Measurements from ENCODE around the gene DDX1.

The DDX1 gene

GRCh38 chr2:15652252-15652651 lies 60.6 kb downstream of the DDX1 start:
- TF ChIP-seq, protein P1, sequence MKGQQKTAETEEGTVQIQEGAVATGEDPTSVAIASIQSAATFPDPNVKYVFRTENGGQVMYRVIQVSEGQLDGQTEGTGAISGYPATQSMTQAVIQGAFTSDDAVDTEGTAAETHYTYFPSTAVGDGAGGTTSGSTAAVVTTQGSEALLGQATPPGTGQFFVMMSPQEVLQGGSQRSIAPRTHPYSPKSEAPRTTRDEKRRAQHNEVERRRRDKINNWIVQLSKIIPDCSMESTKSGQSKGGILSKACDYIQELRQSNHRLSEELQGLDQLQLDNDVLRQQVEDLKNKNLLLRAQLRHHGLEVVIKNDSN (IDR thresholded peaks at IDR 0.05) = no peak
- TF ChIP-seq EGR1 (IDR thresholded peaks at IDR 0.05) (no peak), NFIC (IDR thresholded peaks at IDR 0.05) (no peak), EP300 (IDR thresholded peaks at IDR 0.05; ENCODE audit: borderline replicate concordance) (no peak), TAF1 (IDR thresholded peaks at IDR 0.05; ENCODE audit: low read depth) (no peak), TCF12 (IDR thresholded peaks at IDR 0.05; ENCODE audit: low read depth) (no peak), YY1 (IDR thresholded peaks at IDR 0.05; ENCODE audit: low read depth) (no peak), MAX (IDR thresholded peaks at IDR 0.05) (no peak), CREB1 (IDR thresholded peaks at IDR 0.05; ENCODE audit: low read depth) (no peak), REST (IDR thresholded peaks at IDR 0.05; ENCODE audit: low read depth) (no peak), TEAD4 (IDR thresholded peaks at IDR 0.05) (no peak), FOXM1 (IDR thresholded peaks at IDR 0.05; ENCODE audit: borderline replicate concordance, low read depth) (no peak), CEBPB (IDR thresholded peaks at IDR 0.05) (no peak), RAD21 (IDR thresholded peaks at IDR 0.05; ENCODE audit: low read depth) (no peak), ZBTB7A (IDR thresholded peaks at IDR 0.05; ENCODE audit: low read depth) (no peak)

DNA sequence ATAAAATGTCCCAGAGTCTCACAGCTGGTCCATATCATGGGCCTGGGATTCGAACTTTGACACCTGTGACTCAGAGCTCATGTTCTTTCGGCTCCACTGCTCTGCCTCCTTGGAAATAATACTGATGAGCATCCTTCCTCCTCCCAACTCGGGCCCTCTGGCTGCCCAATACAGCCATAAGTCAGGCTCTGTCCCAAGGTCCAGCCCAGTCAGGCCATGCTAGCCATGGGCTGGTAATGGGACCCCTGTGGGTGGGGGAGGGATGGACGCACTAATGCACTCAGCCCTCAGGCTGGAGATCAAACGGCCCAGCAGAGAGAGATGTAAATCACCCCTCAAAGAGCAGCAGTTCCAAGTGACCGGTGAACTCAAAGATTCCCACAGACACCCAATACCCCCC lies 61.1 kb downstream of the DDX1 start:
- TF ChIP-seq EP300 (IDR thresholded peaks at IDR 0.05; ENCODE audit: borderline replicate concordance) (peak; percentile 78), TEAD4 (IDR thresholded peaks at IDR 0.05) (no peak), TCF12 (IDR thresholded peaks at IDR 0.05; ENCODE audit: low read depth) (peak; percentile 60; the same call in 1 of the 2 replicates), NFIC (IDR thresholded peaks at IDR 0.05) (no peak), MAX (IDR thresholded peaks at IDR 0.05) (no peak), FOXM1 (IDR thresholded peaks at IDR 0.05; ENCODE audit: borderline replicate concordance, low read depth) (no peak), CEBPB (IDR thresholded peaks at IDR 0.05) (no peak), REST (IDR thresholded peaks at IDR 0.05; ENCODE audit: low read depth) (no peak), CREB1 (IDR thresholded peaks at IDR 0.05; ENCODE audit: low read depth) (no peak), TAF1 (IDR thresholded peaks at IDR 0.05; ENCODE audit: low read depth) (no peak), YY1 (IDR thresholded peaks at IDR 0.05; ENCODE audit: low read depth) (no peak), RAD21 (IDR thresholded peaks at IDR 0.05; ENCODE audit: low read depth) (no peak), ZBTB7A (IDR thresholded peaks at IDR 0.05; ENCODE audit: low read depth) (no peak)
- TF ChIP-seq, protein P1 (IDR thresholded peaks at IDR 0.05) = no peak

DNA sequence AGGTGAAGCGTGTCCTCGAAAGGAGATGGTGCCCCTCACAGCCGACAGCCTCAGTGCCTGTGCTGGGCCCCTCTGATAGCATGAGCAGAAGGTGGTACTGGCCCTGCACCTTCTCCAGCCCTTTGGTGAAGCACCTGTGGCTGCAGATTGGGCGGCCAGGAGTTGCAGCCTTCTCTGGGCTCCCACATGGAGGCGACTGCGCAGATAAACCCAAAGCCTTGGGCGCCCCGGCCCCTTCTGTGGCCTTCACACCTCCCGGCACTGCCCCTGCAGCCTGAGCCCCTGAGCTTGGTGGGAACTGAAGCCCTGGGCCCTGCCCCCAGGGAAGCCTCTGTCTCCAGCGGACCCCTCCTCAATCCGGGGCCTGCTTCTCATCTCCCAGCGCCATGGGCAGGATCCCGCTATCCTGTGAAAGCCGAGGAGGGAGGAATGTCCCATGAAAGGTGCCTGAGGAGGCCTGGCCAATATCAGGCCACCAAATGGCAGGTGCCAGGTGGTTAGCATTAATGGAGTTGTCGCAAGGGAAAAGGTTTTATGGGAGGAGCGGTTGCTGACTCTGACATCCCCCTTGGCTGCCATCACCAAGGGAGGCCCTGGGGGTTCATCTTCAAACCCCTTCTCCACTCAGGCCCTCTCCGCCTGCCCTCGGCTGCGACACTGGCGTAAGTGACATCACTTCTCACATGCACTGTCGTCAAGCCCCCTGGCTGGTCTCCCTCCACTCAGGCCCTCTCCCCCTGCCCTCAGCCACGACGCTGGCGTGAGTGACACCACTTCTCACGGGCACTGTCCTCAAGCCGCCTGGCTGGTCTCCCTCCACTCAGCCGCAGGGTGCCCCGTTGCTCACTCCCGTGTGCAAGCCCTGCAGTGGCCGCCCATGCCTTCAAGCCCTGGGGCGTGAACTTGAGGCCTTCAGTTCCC lies 62.4 kb downstream of the DDX1 start:
- TF ChIP-seq REST (IDR thresholded peaks at IDR 0.05; ENCODE audit: low read depth) (no peak), MAX (IDR thresholded peaks at IDR 0.05) (0 out of 2 replicates have a peak, but pooled peaks have one; percentile 15), YY1 (IDR thresholded peaks at IDR 0.05; ENCODE audit: low read depth) (no peak), NFIC (IDR thresholded peaks at IDR 0.05) (no peak), EGR1 (IDR thresholded peaks at IDR 0.05) (no peak), FOXM1 (IDR thresholded peaks at IDR 0.05; ENCODE audit: borderline replicate concordance, low read depth) (no peak), ZBTB7A (IDR thresholded peaks at IDR 0.05; ENCODE audit: low read depth) (no peak)
- TF ChIP-seq, protein P1 (IDR thresholded peaks at IDR 0.05) = no peak

All from Ishikawa (cell line).